Measurements from ENCODE around the gene CARD11. TPM values are rescaled to one million over a fixed set of nuclear protein-coding genes. Genes with fewer than 3 reads are reported as not detected.

CARD11 gene
- total RNA-seq, 1 donor from 2014 or later = 5.7 TPM

- intact Hi-C loops (cut with DNase I) = no loop called here
- Histone ChIP-seq H3K36me3 (no peaks in the 10 kb centered on the region), H3K27ac (no peak overlapping the region), H3K27me3 (ENCODE audit: low read depth) (no peaks in the 10 kb centered on the region), H3K4me3 (no peak overlapping the region), H3K4me1 (no peaks in the 10 kb centered on the region), H3K9me3 (no peaks in the 10 kb centered on the region)
- ATAC-seq = no peak
- no peak for TF ChIP-seq CTCF (IDR thresholded peaks at IDR 0.05)
- DNase-seq = peak; percentile 29
Measured at GRCh38 chr7:2934984-2935740, 108.5 kb downstream of the CARD11 start.

GRCh38 chr7:2934211-2934731 is 109.4 kb downstream of the CARD11 start:
- ATAC-seq = no peak

GRCh38 chr7:2932402-2933251 is 111.0 kb downstream of the CARD11 start:
- H3K9me3 ChIP-seq = no peaks in the 10 kb centered on the region
- no peak overlapping the region for H3K4me3 ChIP-seq
- peaks cover 6% of the 10 kb centered on the region for H3K27me3 ChIP-seq (ENCODE audit: low read depth)
- no peaks in the 10 kb centered on the region for H3K4me1 ChIP-seq
- no peaks in the 10 kb centered on the region for H3K36me3 ChIP-seq
- no peak for TF ChIP-seq CTCF (IDR thresholded peaks at IDR 0.05)
- no peak overlapping the region for H3K27ac ChIP-seq
- ATAC-seq = no peak
- peak; percentile 35 for DNase-seq
- intact Hi-C loops (cut with DNase I) = no loop called here

More at GRCh38 chr7:2934211-2934731, 109.4 kb downstream of the CARD11 start:
- intact Hi-C loops (cut with DNase I) = no loop called here
- Histone ChIP-seq H3K36me3 (no peaks in the 10 kb centered on the region), H3K4me3 (no peak overlapping the region), H3K27ac (no peak overlapping the region), H3K27me3 (ENCODE audit: low read depth) (peaks cover 4% of the 10 kb centered on the region), H3K4me1 (no peaks in the 10 kb centered on the region), H3K9me3 (no peaks in the 10 kb centered on the region)
- DNase-seq = peak; percentile 32
- no peak for TF ChIP-seq CTCF (IDR thresholded peaks at IDR 0.05)

- Histone ChIP-seq H3K27ac (no peak overlapping the region), H3K4me1 (no peaks in the 10 kb centered on the region), H3K27me3 (ENCODE audit: low read depth) (peaks cover 6% of the 10 kb centered on the region), H3K9me3 (no peaks in the 10 kb centered on the region), H3K4me3 (no peak overlapping the region), H3K36me3 (no peaks in the 10 kb centered on the region)
- peak; percentile 28 for DNase-seq
- intact Hi-C loops (cut with DNase I) = no loop called here
- no peak for ATAC-seq
- TF ChIP-seq CTCF (IDR thresholded peaks at IDR 0.05) = no peak
Measured at GRCh38 chr7:2931034-2931415, 112.6 kb downstream of the CARD11 start.

- no peak for ATAC-seq
- Histone ChIP-seq H3K36me3 (no peaks in the 10 kb centered on the region), H3K4me1 (no peaks in the 10 kb centered on the region), H3K27ac (no peak overlapping the region), H3K27me3 (ENCODE audit: low read depth) (peaks cover 6% of the 10 kb centered on the region), H3K9me3 (no peaks in the 10 kb centered on the region), H3K4me3 (no peak overlapping the region)
- no peak for TF ChIP-seq CTCF (IDR thresholded peaks at IDR 0.05)
- intact Hi-C loops (cut with DNase I) = no loop called here
- DNase-seq = peak; percentile 21
Measured at GRCh38 chr7:2930310-2931033, 113.2 kb downstream of the CARD11 start.
